ENCODE data around the gene FARS2. TPM values are rescaled to one million over a fixed set of nuclear protein-coding genes. Genes with fewer than 3 reads are reported as not detected.

Gene FARS2
- total and polyA plus RNA-seq, 2 donors (not counting 3 experiments of a cell fraction or from before 2014, with no cell fraction given), result 20.2 to 20.5 TPM

- FAIRE-seq, result no peak
- dilution Hi-C loops (cut with MboI; ENCODE audit: extremely low pct_ligation_motif_present, low sequenced_read_pairs) (no loop called here), intact Hi-C loops (cut with micrococcal nuclease) (no loop called here)
- H4K20me1 ChIP-seq (replicated peaks; ENCODE audit: control insufficient read depth, extremely low read depth, insufficient read depth, low read length), result no peaks in the 10 kb centered on the region
- H3K9ac ChIP-seq (replicated peaks; ENCODE audit: extremely low read depth, insufficient read depth, low read length), result no peak overlapping the region
- H3K9me1 ChIP-seq (replicated peaks; ENCODE audit: control insufficient read depth, extremely low read depth, insufficient read depth, low read length), result no peaks in the 10 kb centered on the region
- H3K79me2 ChIP-seq (ENCODE audit: control insufficient read depth, insufficient read depth, low read length), result no peaks in the 10 kb centered on the region
- H2AFZ ChIP-seq (ENCODE audit: low read depth, low read length), result no peak overlapping the region
- H3K4me2 ChIP-seq (ENCODE audit: insufficient read depth, low read length), result no peak overlapping the region
- no peak for DNase-seq (ENCODE audit: low read depth, low spot score)
- H3K27ac ChIP-seq (ENCODE audit: insufficient read depth, low read depth, low read length), result no peak overlapping the region
- TF ChIP-seq MAX (IDR thresholded peaks at IDR 0.05; ENCODE audit: insufficient read depth, insufficient read length) (no peak), POLR2AphosphoS5 (IDR thresholded peaks at IDR 0.05; ENCODE audit: insufficient read depth, low read depth, low read length) (no peak), CTCF (IDR thresholded peaks at IDR 0.05; ENCODE audit: extremely low read depth in 1 of 2, insufficient read depth in 1 of 2, low read depth in 1 of 2, low read length in 2 of 2) (no peak), POLR2A (IDR thresholded peaks at IDR 0.05; ENCODE audit: low read depth, low read length) (no peak), GATA2 (IDR thresholded peaks at IDR 0.05; ENCODE audit: insufficient read depth, insufficient read length, low read depth, low read length) (no peak), EZH2 (IDR thresholded peaks at IDR 0.05; ENCODE audit: borderline replicate concordance, low read depth, low read length, severe bottlenecking) (no peak), FOS (IDR thresholded peaks at IDR 0.05; ENCODE audit: borderline replicate concordance, insufficient read depth, low read length) (no peak), JUN (IDR thresholded peaks at IDR 0.05; ENCODE audit: borderline replicate concordance, insufficient read depth, insufficient read length, low read depth) (no peak), MYC (IDR thresholded peaks at IDR 0.05; ENCODE audit: low read depth, low read length) (no peak)
- no TSS peak for BruUV-seq (replicated peaks)
- H3K36me3 ChIP-seq (ENCODE audit: control insufficient read depth in 2 of 2, extremely low read depth in 1 of 2, insufficient read depth in 2 of 2, low read length in 2 of 2), result no peaks in the 10 kb centered on the region
- ChIA-PET CTCF (interaction anchor here (0.6 to 1.0 kb wide), 3 partner anchors 8 to 1640 kb away, joined by 3 read pairs; no protein-coding TSS in a partner anchor), POLR2A (no interaction called here)
- H3K4me1 ChIP-seq (ENCODE audit: control insufficient read depth, extremely low read depth, insufficient read depth, low read length), result no peaks in the 10 kb centered on the region
- no peak overlapping the region for H3K4me3 ChIP-seq (replicated peaks in 1 of 3; ENCODE audit: insufficient read depth in 1 of 3, low read depth in 1 of 3, low read length in 3 of 3)
- no peaks in the 10 kb centered on the region for H3K27me3 ChIP-seq (ENCODE audit: control insufficient read depth in 2 of 2, insufficient read depth in 2 of 2, low read length in 2 of 2)
- no peaks in the 10 kb centered on the region for H3K9me3 ChIP-seq (replicated peaks; ENCODE audit: control insufficient read depth, insufficient read depth, low read length)
Observed at GRCh38 chr6:5679270-5679669, 418.0 kb downstream of the FARS2 start.
